Aortic smooth muscle cell (primary cell): ENCODE results near the gene CEACAM7. TPM values are rescaled to one million over a fixed set of nuclear protein-coding genes. Genes with fewer than 3 reads are reported as not detected.

ENCODE experiments used
- total RNA-seq: library from RNA; depleted of rRNA; stranded (reverse); fragments of >200 nt; gene quantifications from 2 replicates; pipeline ENCODE4 v1.2.3, GENCODE V29; 2014

Gene CEACAM7
- total RNA-seq, result not detected in 2 replicates

GRCh38 chr19:41688098-41688497 lies at the start of gene CEACAM7:
TSS of gene CEACAM7 (minus strand) at chr19:41688270. CDS start at chr19:41688165, 105 bp downstream.

GRCh38 chr19:41708481-41708880 lies 20.4 kb upstream of the CEACAM7 start, which contains the start of gene CEACAM5:
TSS of gene CEACAM5 (plus strand) at chr19:41708626. CDS start at chr19:41708732, 106 bp downstream.

GRCh38 chr19:41626877-41627276 lies 61.2 kb downstream of the CEACAM7 start, which contains the start of gene CEACAM4:
TSS of gene CEACAM4 (minus strand) at chr19:41627074. CDS start at chr19:41626963, 111 bp downstream.

Other genes with a start within 250 kb of the CEACAM7 start
- 20.0 and 23.9 TPM in 2 replicates for gene DMAC2, start 248.4 kb downstream of the CEACAM7 start, total RNA-seq
- gene ERICH4, start 245.1 kb downstream of the CEACAM7 start, total RNA-seq, result not detected in 2 replicates
- 0.06 TPM in 1 of 2 replicates, not detected in the other for gene CEACAM21, start 112.1 kb downstream of the CEACAM7 start, total RNA-seq
- gene CEACAM4, start 61.2 kb downstream of the CEACAM7 start, total RNA-seq, result not detected in 2 replicates
- not detected in 2 replicates for gene CEACAM5, start 20.4 kb upstream of the CEACAM7 start, total RNA-seq
- not detected in 2 replicates for gene CEACAM6, start 67.3 kb upstream of the CEACAM7 start, total RNA-seq
- not detected in 2 replicates for gene CEACAM3, start 108.3 kb upstream of the CEACAM7 start, total RNA-seq
- gene LYPD4, start 156.4 kb upstream of the CEACAM7 start, total RNA-seq, result not detected in 2 replicates
- not detected in 2 replicates for gene DMRTC2, start 156.8 kb upstream of the CEACAM7 start, total RNA-seq
- gene RPS19, start 172.0 kb upstream of the CEACAM7 start, total RNA-seq, result 1,192 and 1,270 TPM in 2 replicates
- not detected in 2 replicates for gene CD79A, start 189.0 kb upstream of the CEACAM7 start, total RNA-seq
- gene ARHGEF1, start 194.9 kb upstream of the CEACAM7 start, total RNA-seq, result 24.2 and 29.1 TPM in 2 replicates
- gene ERFL, start 240.2 kb upstream of the CEACAM7 start, total RNA-seq, result 0.06 TPM in 1 of 2 replicates, not detected in the other